SK-N-SH treated with all-trans-retinoic acid at 6 μM for 48 hours (cell line): Measurements from ENCODE around the gene ELP4.

ENCODE experiments used
- ARNTL ChIP-seq: fragments of 450-650 bp; formaldehyde crosslinking; IDR thresholded peaks from 2 replicates; pipeline ENCODE4 v1.5.0; 2020; ENCODE audit warnings: low read depth, mild to moderate bottlenecking, moderate library complexity, borderline replicate concordance
- CREB5 ChIP-seq: fragments of 250-450 bp; sonication (Bioruptor Pico); IDR thresholded peaks from 2 replicates; pipeline ENCODE4 v1.5.1; 2020; ENCODE audit warnings: low read depth, mild to moderate bottlenecking, moderate library complexity
- OSR1 ChIP-seq: fragments of 250-450 bp; sonication (Bioruptor Pico); IDR thresholded peaks from 2 replicates; pipeline ENCODE4 v1.8.0; 2022; ENCODE audit warnings: moderate library complexity, mild to moderate bottlenecking, inconsistent platforms
- PATZ1 ChIP-seq: fragments of 250-450 bp; sonication (Bioruptor Pico); IDR thresholded peaks from 2 replicates; pipeline ENCODE4 v1.8.0; 2020; ENCODE audit warnings: mild to moderate bottlenecking, moderate library complexity, borderline replicate concordance
- ZC3H10 ChIP-seq: fragments of 250-450 bp; sonication (Bioruptor Pico); IDR thresholded peaks from 2 replicates; pipeline ENCODE4 v1.5.1; 2021; ENCODE audit warnings: mild to moderate bottlenecking, moderate library complexity
- TF ChIP-seq, protein P1 (sequence below): fragments of 250-450 bp; sonication (Bioruptor Pico); IDR thresholded peaks from 2 replicates; pipeline ENCODE4 v1.8.0; 2021; ENCODE audit warnings: low read depth, mild to moderate bottlenecking, moderate library complexity, borderline replicate concordance

GRCh38 chr11:31824332-31824878 lies 314.8 kb downstream of the ELP4 start:
- no peak for TF ChIP-seq ARNTL (CRISPR knock-in tag)
- TF ChIP-seq CREB5 (CRISPR knock-in tag) = no peak
- TF ChIP-seq ZC3H10 (CRISPR knock-in tag) = no peak
- no peak for TF ChIP-seq PATZ1 (CRISPR knock-in tag)
- TF ChIP-seq, protein P1, sequence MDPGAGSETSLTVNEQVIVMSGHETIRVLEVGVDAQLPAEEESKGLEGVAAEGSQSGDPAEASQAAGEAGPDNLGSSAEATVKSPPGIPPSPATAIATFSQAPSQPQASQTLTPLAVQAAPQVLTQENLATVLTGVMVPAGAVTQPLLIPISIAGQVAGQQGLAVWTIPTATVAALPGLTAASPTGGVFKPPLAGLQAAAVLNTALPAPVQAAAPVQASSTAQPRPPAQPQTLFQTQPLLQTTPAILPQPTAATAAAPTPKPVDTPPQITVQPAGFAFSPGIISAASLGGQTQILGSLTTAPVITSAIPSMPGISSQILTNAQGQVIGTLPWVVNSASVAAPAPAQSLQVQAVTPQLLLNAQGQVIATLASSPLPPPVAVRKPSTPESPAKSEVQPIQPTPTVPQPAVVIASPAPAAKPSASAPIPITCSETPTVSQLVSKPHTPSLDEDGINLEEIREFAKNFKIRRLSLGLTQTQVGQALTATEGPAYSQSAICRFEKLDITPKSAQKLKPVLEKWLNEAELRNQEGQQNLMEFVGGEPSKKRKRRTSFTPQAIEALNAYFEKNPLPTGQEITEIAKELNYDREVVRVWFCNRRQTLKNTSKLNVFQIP (CRISPR knock-in tag) = no peak
- TF ChIP-seq OSR1 (CRISPR knock-in tag) = no peak
